GM18867 (cell line): ENCODE data around the gene MAEA.
"Not testable (repeated sequence)": the region's sequence is repeated elsewhere in the genome, so short reads cannot be mapped to it uniquely, and the experiment has no call there.

Experiments used
- ATAC-seq: cut with Tn5 transposase; IDR thresholded peaks from one replicate; pipeline ENCODE4 v1.9.1; 2021; ENCODE audit warnings: mild to moderate bottlenecking, moderate library complexity; ENCODE audit not compliant: unreplicated experiment

MAEA gene

DNA sequence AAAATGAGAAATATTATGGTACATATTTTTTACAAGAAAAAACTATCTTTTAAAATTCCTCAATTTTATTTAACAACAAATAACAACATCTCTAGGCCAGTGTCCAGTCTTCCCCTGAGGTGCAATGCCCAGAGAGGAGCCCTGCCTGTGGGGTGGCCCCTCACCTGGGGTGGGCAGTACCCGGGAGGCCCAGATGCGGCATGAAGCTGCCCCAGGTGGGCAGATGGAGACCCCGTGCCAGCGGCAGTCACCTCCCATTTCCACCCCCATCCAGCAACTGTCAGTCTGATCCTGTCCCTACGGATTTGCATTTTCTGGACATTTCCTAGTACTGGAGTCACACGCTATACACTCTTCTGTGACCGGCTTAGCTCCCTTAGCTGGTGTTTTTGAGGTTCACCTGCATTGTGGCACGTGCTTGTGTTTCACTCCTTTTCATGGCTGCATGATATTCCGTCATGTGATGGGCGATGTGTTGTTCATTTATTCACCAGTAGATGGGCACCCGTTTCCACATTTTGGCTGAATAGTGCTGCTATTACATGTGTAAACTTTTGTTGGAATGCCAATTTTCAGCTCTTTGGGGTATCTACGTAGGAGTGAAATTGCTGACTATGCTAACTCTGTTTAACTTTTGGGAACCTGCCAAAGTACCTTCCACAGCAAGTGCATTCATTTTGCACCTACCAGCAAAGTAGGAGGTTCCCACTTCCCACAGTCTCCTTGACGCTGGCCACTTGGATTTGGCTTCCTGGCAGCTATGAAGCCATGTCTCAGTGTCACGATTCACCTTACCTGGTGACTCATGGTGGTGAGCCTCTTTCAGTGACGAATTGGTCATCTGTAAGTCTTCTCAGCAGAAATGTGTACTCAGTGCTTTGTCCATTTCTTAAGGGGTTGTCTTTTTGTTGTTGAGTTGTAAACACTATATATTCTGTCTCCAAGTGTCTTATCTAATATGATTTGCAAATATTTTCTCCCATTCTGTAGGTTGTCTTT, 11.7 kb upstream of the MAEA start:
- ATAC-seq, result no peak

GRCh38 chr4:1279253-1279652, 10.4 kb upstream of the MAEA start:
- no peak for ATAC-seq

DNA sequence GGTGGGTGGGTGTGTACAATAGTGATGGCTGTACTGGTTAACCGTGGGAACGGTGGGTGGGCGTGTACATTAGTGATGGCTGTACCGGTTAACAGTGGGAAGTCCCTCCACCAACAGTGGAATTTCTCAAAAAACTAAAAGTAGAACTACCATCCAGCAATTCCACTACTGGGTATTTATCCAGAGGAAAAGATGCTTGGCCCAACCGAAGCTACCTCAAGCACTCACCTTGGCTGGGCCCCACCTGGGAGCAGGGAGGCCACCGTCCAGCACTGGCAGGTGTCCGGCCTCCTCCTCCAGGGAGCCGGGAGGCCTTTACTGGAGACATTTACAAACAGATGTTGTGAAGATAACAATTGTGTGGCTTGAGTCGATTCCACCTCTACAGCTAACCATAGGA, 6.0 kb upstream of the MAEA start:
- no peak for ATAC-seq

DNA sequence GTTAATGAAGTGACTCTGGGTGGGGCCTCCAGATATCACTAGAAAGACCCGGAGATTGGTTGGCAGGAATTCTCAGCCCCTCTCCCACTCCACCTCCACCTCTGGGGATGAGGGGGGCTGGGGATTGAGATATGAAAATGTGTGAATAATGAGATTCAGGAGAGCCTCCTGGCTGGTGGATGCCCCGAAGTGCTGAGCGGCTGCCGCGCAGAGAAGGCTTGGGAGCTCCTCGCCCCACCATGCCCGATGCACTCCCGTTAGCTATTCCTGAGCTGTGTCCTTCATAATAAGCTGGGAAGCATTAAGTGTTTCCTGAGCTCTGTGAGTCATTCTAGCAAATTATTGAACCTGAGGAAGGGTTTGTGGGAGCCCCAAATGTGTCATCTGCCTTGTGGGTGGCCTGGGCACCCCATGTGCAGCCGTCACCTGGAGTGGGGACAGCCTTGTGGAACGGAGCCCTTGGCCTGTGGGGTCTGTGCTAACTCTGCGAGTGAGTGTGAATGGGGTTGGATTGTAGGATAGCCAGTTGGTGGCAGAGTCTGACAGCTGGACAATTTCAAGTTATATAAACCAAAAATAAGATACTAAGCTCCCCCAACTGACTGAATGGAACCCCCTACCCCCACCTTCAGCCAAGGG, 4.4 kb upstream of the MAEA start:
- no peak for ATAC-seq

- ATAC-seq, result no peak
Measured at GRCh38 chr4:1285790-1286553, 3.7 kb upstream of the MAEA start.

DNA sequence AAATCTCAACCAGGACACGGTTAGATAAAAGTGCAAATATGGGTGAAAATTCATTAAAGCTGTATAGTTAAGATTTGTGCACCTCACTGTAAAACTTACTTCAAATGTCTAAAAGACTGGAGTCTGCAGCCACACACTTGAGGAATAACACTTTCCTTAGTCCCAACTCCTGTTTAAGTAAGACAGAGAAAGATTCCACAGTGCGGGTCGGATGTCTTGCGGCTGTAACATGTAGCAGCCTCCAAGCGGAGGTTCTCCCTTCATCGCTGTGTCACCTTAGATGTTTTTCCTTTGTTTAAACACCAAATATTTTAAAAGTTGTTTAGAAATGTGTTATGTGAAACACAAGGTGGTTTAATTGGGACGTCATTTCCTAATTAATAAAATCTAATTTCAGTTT, 905 bp upstream of the MAEA start:
- ATAC-seq, result no peak

GRCh38 chr4:1290165-1290977, 680 bp downstream of the MAEA start:
- ATAC-seq, result peak; percentile 9

DNA sequence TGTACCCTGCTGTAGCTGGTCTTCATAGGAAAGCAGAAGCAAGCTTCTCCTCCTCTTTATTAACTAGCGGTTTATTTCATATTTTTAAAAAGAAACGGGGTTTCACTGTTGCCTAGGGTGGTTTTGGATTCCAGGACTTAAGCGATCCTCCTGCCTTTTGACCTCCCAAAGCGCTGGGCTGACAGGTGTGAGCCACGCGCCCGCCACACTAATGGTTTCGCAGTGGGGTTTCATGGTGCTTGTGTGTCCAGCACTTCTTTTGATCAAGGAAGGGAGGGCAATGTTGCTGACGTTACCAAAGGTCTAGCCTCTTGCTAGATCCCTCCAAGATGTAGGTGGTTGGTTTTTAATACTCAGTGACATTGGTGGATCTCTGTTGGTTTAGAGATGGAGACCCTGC, 1.4 kb downstream of the MAEA start:
- no peak for ATAC-seq

DNA sequence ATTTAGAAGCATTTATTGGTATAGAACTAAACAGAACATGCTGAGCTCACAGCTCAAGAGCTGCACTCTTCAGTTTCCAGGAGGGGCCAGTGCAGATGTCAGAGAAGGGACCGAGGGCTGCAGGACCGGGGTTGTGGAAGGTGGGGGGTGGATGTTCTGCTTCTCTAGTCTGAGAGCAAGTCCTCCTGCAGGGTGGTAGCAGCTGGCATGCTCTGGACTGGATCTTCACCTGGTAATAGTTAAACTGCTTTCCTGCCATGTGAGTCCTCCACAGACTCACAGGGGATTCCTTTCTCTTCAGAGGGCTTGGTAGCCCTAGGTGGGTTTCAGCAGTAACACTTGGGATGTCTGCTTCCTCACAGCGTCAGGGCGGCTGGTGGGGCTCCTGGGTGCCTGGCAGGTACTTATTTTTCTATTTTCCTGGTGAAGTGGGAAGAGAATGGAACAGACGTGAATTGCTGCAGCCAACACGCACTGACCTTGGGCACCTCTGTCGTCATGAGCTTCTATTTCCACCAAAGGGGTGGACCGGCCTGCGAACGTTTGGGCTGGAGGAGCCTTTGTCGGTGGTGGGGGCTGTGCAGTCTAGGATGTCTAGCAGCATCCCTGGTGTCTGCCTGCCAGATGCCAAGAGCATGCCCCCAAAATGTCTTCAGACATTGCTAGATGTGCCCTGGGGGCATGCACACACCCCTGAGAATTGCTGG, 2.5 kb downstream of the MAEA start:
- no peak for ATAC-seq

DNA sequence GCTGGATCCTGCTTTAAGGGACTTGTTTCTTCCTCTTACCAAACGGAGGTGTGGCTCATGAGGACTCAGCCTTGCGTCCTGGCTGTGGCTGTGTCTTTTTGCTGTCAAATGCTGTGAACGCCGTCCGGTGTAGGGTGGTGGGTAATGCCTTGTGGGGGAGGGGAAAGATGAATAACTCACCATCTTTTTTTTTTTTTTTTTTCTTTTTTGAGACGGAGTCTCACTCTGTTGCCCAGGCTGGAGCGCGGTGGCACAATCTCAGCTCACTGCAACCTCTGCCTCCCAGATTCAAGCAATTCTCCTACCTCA, 3.0 kb downstream of the MAEA start:
- not testable (repeated sequence) for ATAC-seq

DNA sequence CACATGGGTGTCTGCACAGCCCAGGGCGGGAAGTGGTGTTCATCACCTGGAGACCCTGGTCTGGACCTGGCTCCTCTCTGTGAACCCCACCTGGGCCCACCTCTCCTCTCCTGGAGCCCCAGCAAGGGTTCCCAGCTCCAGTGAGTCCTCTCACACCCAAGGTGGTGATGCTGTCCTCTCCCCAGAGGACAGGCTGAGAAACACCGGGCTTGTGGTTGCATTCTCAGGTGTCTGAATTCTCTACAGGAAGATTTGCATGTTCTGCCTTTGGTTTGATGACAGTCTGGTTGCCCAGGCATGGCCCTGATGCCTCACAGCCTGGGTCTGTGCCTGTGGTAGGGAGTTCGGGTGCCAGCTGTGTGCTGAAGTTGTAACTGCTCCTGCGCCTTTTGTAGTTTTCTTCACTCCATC, 3.8 kb downstream of the MAEA start:
- ATAC-seq, result no peak

DNA sequence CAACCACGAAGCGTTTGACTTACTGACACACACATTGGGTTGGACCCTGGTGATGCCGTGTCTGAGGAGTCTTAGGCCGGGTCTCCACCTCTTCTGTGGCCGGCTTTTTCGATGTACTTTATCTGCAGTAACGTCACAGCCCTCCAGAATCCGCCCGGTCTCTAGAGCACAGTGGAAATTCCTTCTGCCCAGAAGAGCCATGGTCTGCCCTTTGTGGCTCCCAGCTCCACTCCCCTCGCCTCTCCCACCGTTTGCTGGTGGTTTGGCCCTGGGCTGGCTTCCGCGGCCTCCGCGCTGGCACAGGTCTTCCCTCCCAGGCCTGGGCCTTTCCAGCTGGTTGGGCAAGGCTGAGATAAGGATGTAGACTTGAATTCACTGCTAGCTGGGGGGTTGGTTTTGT, 4.3 kb downstream of the MAEA start:
- ATAC-seq, result no peak

GRCh38 chr4:1294424-1294823, 4.7 kb downstream of the MAEA start:
- ATAC-seq, result no peak

DNA sequence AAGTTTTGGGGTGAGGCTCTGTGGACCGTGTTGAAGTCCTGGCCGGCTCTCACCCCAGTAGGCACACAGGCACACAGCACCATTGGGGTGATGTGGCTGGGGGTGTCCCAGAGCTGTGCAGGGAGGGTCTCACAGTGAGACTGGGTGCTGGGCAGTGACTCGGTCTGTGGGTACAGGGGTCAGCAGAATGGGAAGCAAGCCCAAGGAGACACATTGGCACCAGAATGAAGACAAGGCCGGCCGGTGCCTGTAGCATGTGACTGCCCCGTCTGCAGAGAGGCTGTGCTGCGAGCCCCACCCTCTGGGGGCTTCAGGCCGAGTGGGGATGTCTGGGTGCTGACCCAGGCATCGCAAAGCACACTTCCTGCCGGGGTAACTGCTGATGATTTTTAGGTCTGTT, 5.2 kb downstream of the MAEA start:
- ATAC-seq, result no peak

- no peak for ATAC-seq
Measured at GRCh38 chr4:1295405-1296055, 5.8 kb downstream of the MAEA start.

DNA sequence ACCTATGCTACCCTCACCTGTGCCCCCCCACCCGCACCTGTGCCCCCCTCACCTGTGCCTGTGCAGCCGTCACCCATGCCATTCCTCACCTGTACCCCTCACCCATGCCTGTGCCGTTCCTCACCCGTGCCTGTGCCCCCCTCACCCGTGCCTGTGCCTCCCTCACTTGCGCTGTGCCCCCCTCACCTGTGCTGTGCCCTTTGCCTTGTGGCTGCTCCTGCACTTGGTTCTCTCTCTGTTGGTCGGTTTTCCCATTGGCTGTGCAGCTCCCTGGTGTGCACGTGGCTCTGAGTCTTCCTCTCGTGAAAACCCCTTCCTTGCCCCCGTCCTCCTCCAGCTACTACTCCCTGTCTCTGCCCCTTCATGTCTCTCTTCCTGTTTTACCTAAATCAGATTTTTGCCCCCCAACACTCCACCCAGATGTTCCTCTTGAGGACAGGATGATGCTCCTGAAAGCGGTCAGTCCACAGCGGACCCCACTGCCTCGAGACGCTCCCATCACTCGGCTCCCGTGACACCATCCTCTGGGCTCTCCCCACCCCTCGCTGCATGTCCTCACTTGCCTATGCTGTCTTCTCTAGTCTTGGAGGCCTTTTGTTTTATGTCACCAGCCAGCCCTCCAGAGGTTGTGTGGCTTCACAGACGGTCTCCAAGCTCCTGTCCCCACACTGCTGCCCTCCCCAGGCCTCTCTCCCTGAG, 6.8 kb downstream of the MAEA start:
- no peak for ATAC-seq

DNA sequence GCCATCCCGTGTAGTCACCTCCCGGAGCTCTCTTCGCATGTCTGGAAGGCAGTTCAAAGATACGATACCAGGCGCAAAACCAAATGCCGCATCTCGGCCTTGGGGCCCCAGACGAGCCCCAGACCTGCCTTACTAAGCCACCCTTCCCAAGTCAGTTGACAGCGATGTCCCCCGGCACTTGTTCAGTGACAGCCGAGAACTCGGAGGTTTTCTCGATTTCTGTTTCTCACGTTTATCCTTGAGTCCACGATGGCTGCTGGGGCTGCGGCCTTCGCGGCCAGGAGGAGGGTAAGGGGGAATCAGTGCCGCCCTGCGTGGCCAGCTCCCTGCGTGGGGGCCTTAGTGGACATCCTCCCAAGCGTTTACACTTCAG, 7.3 kb downstream of the MAEA start:
- no peak for ATAC-seq

DNA sequence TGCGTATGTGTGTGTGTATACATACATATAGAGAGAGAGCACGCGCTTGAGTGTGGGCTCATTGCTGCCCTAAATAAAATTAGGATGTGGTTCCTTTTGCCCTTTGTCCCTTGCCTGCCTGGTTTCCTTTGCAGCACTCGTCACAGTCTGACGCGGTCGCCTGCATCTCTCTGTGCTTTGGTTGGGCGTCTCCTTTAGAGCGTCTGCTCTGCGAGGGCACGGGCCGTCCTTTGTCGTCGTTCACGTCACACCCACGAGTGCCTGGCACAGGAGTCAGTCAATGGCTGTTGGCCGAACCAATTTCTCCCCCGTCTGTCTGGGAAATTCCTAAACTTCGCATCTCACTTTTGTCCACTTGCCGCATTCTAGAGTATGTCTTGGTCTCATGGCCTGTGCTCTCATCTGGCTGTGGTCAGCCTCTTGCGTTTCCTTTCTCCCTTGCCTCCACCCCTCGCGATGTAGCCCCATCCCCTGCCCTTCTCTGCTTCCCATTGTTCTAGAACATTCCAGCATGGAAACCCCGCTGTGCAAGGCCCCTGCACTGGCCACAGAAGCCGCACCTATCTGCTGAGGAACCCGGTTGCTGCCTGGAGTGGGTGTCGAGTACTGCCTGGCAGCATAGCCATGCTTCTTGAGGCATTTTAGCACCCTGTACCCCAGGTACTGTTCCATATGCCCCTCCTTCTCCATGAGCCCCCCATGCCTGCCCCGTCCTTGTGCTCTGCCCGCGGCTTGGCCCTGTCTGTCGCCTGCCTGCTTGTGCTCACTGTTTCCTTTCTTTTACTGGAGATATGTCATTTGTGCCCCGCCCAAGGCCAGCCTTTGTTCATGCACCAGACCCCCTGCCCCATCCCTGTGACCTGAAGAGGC, 8.0 kb downstream of the MAEA start:
- no peak for ATAC-seq
